SKM-1 (cell line): ENCODE results near the gene ABL1.

Experiments used
- DNase-seq: peaks from one replicate; lab custom pipeline; 2025; ENCODE audit not compliant: unreplicated experiment; lab: John Stamatoyannopoulos, UW

ABL1 gene

GRCh38 chr9:130917168-130917960 is 82.3 kb downstream of the ABL1 start:
- no peak for DNase-seq

- no peak for DNase-seq
Observed at GRCh38 chr9:130918101-130918825, 83.2 kb downstream of the ABL1 start.

- no peak for DNase-seq
Observed at GRCh38 chr9:130918826-130919558, 83.9 kb downstream of the ABL1 start.

GRCh38 chr9:130919559-130920145 is 84.6 kb downstream of the ABL1 start:
- no peak for DNase-seq

GRCh38 chr9:130920233-130920632 is 85.2 kb downstream of the ABL1 start:
- DNase-seq = no peak

GRCh38 chr9:130920762-130921299 is 85.8 kb downstream of the ABL1 start:
- DNase-seq = no peak

GRCh38 chr9:130921300-130921988 is 86.4 kb downstream of the ABL1 start:
- DNase-seq = no peak

GRCh38 chr9:130921989-130922892 is 87.2 kb downstream of the ABL1 start:
- no peak for DNase-seq

- DNase-seq = no peak
Observed at GRCh38 chr9:130922893-130923610, 88.0 kb downstream of the ABL1 start.

- no peak for DNase-seq
Observed at GRCh38 chr9:130923611-130924447, 88.8 kb downstream of the ABL1 start.

- no peak for DNase-seq
Observed at GRCh38 chr9:130924448-130924788, 89.4 kb downstream of the ABL1 start.

GRCh38 chr9:130925050-130925678 is 90.1 kb downstream of the ABL1 start:
- no peak for DNase-seq

- no peak for DNase-seq
Observed at GRCh38 chr9:130927338-130927737, 92.3 kb downstream of the ABL1 start.

GRCh38 chr9:130927995-130928900 is 93.2 kb downstream of the ABL1 start:
- DNase-seq = no peak

- no peak for DNase-seq
Observed at GRCh38 chr9:130929571-130930038, 94.6 kb downstream of the ABL1 start.

GRCh38 chr9:130930132-130930803 is 95.2 kb downstream of the ABL1 start:
- DNase-seq = no peak
